H1 (cell line): ENCODE data around the gene NRXN3.

Experiments
- CBX8 ChIP-seq: fragments of 300-800, 300-1000 bp; sonication (generic); IDR thresholded peaks from 2 replicates; pipeline ENCODE4 v1.7.1; 2016; ENCODE audit warnings: low read depth, low read length, borderline replicate concordance
- CTBP2 ChIP-seq: IDR thresholded peaks from 2 replicates; pipeline ENCODE4 v1.7.0; 2011; ENCODE audit warnings: borderline replicate concordance, mild to moderate bottlenecking, moderate library complexity, mixed read lengths, low read length; ENCODE audit not compliant: insufficient read depth, insufficient read length
- CTCF ChIP-seq, 3 experiments: IDR thresholded peaks; 1 replicate in 2 of 3; 2 replicates in 1 of 3; pipeline versions ENCODE4 v1.5.1 to v1.6.1; 2011; ENCODE audit warnings: low read length in 3 of 3, mild to moderate bottlenecking in 3 of 3, inconsistent platforms in 2 of 3, low read depth in 1 of 3, moderate library complexity in 1 of 3; ENCODE audit not compliant: insufficient read depth in 1 of 3; ENCODE audit errors: control extremely low read depth in 1 of 3
- HDAC6 ChIP-seq: IDR thresholded peaks from one replicate; pipeline ENCODE4 v1.7.1; 2012; ENCODE audit warnings: low read depth, mild to moderate bottlenecking, inconsistent platforms, low read length, moderate library complexity
- KDM1A ChIP-seq: fragments of 200-600, 300-600 bp; sonication (generic); IDR thresholded peaks from 2 replicates; pipeline ENCODE4 v1.7.1; 2016; ENCODE audit warnings: mild to moderate bottlenecking, low read length, borderline replicate concordance
- KDM5A ChIP-seq: fragments of 200-600 bp; IDR thresholded peaks from 2 replicates; pipeline ENCODE4 v1.7.1; 2012; ENCODE audit warnings: mild to moderate bottlenecking, low read length, inconsistent platforms, mixed read lengths
- MAFK ChIP-seq: IDR thresholded peaks from 2 replicates; pipeline ENCODE4 v1.6.1; 2012; ENCODE audit warnings: low read depth, mild to moderate bottlenecking, improper control_type of control experiment, low read length
- MAX ChIP-seq: IDR thresholded peaks from 2 replicates; pipeline ENCODE4 v1.6.1; 2012; ENCODE audit warnings: inconsistent platforms
- POLR2AphosphoS5 ChIP-seq: IDR thresholded peaks from 2 replicates; pipeline ENCODE4 v1.6.1; 2011; ENCODE audit warnings: low read depth, low read length
- RFX5 ChIP-seq: IDR thresholded peaks from 2 replicates; pipeline ENCODE4 v1.6.1; 2011; ENCODE audit warnings: low read depth, low read length, improper control_type of control experiment, borderline replicate concordance
- SP1 ChIP-seq: IDR thresholded peaks from 2 replicates; pipeline ENCODE4 v1.6.1; 2011; ENCODE audit warnings: low read depth, low read length
- SP2 ChIP-seq: IDR thresholded peaks from 2 replicates; pipeline ENCODE4 v1.6.1; 2012; ENCODE audit warnings: mild to moderate bottlenecking, low read length, inconsistent platforms
- TF ChIP-seq, protein P1 (sequence below): IDR thresholded peaks from 2 replicates; pipeline ENCODE4 v1.6.1; 2012; ENCODE audit warnings: inconsistent platforms

DNA sequence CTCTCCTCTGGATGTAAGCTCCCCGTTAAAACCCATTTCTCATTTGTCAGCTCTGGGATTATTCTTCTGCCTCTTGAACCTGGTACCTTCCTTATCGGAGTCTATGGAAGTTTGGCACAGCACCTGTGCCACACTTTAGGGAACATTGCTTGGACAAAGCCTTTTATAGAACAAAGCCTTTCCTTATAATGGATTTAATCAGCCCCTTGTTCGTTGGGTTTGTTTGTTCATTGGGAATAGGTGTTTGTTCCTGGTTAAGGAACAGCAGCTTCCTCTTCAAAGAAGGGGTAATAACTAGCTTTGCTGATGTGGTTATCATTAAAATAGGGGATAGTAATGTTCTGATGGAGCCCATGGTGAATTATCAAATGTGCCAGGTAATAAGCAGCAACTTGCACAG is 70.4 kb downstream of the NRXN3 start:
- TF ChIP-seq CBX8 (no peak), RFX5 (no peak), CTCF (IDR thresholded peaks at IDR 0.05; ENCODE audit: control extremely low read depth in 1 of 3, insufficient read depth in 1 of 3, low read depth in 1 of 3, low read length in 3 of 3) (no peak), HDAC6 (no peak), POLR2AphosphoS5 (no peak), KDM1A (no peak), SP1 (no peak), KDM5A (no peak), MAFK (no peak), SP2 (no peak), CTBP2 (no peak), MAX (no peak)
- TF ChIP-seq, protein P1, sequence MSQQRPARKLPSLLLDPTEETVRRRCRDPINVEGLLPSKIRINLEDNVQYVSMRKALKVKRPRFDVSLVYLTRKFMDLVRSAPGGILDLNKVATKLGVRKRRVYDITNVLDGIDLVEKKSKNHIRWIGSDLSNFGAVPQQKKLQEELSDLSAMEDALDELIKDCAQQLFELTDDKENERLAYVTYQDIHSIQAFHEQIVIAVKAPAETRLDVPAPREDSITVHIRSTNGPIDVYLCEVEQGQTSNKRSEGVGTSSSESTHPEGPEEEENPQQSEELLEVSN: no peak
